NCI-H1048 (cell line): ENCODE measurements around the gene RPS29.

ENCODE experiments used
- DNase-seq: peaks from one replicate; lab custom pipeline; 2025; lab: John Stamatoyannopoulos, UW

Gene RPS29

DNA sequence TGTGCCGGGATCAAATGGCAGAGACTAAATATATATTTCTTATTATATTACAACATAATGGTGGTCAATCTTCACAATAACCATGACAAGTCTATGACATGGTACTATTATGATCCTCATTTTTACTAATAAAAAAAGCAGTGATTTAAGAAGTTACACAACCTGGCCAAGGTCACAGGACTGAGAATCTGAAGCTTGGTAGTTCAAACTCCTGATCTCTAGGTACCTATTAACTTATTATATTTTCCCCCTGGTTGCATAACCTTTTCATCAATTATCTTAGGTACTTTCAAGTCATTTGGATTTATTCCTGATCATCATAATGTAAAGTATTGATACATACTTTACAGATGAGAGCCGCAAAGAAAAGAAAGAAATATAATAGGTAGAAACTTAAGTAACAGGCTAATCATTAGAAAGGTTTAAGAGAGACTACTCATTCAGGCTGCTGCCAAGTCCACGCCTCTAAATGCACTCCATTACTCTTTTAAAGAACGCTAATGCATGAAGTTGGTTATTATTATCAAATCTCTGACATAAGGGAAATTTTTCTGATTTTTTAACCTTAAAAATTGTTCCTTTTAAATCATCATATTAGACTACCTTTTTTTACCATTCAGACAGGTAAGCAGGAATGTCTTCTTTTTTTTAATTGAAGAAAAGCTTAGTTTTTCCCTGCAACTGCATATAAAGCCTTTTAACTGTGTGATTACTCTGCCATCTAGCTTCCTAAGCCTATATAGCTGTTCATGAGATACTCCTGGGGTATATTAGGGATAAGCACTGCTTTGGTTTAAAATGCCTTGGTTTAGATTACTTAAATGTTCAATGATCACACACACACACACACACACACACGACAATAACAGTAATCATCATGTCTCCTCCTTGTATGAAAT lies 35.6 kb downstream of the RPS29 start:
- DNase-seq, result no peak

DNA sequence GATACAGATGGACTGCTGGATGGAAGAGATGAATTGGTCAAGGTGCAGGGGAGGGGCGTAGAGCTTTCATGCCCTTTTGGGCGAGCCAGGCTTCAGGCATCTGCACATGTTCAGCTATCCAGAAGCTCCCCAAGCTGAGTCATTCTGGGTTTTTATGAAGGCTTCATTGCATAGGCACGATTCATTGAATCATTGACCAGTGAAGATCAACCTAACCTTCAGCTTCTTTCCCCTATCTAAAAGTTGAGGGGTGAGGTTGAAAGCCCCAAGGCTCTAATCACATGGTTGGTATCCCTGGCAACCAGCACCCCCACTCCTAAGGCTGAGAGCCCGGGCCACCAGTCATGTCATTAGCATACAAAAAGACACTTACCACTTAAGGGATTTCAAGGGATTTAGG lies 36.3 kb downstream of the RPS29 start:
- no peak for DNase-seq

DNA sequence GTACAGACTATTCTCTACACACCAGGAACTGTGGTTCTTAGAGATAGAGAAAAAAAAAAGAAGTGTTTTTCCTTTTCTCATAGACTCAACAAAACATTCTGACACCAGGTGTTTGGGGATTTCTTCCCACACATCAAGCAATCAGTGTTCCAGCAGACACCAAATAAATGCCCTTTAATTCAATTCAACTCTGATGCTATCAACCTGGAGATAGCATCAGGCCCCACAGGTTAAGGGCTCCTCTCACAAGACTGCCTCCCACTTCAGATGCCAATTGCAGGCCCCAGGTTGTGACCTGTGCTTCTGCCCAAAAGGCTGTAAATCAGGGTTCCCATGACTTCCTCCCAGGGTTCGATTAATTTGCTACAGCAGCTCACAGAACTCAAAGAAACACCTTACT lies 36.7 kb downstream of the RPS29 start:
- no peak for DNase-seq

- no peak for DNase-seq
These were observed 39.4 kb downstream of the RPS29 start for GRCh38 chr14:49546766-49547165.

- DNase-seq, result no peak
These were observed 40.5 kb downstream of the RPS29 start for GRCh38 chr14:49545716-49546115.

GRCh38 chr14:49545071-49545470 lies 41.1 kb downstream of the RPS29 start:
- DNase-seq, result no peak

DNA sequence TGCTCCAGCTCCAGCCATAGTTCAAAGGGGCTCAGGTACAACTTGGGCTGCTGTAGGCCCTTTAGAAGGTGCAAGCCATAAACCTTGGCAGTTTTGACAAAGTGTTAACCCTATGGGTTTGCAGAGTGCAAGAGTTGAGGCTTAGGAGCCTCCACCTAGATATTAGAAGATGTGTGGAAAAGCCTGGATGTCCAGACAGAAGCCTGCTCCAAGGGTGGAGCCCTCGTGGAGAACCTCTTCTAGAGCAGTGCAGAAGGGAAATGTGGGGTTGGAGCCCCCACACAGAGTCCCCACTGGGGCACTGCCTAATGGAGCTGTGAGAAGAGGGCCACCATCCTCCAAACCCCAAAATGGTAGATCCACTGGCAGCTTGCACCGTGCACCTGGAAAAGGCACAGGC lies 45.1 kb downstream of the RPS29 start:
- DNase-seq, result no peak

GRCh38 chr14:49538852-49539251 lies 47.3 kb downstream of the RPS29 start:
- DNase-seq, result no peak
